ENCODE results near the gene MYL7. TPM values are rescaled to one million over a fixed set of nuclear protein-coding genes. Genes with fewer than 3 reads are reported as not detected.

The MYL7 gene
- total RNA-seq, 1 experiment from 2014 or later, result 5.7 TPM

DNA sequence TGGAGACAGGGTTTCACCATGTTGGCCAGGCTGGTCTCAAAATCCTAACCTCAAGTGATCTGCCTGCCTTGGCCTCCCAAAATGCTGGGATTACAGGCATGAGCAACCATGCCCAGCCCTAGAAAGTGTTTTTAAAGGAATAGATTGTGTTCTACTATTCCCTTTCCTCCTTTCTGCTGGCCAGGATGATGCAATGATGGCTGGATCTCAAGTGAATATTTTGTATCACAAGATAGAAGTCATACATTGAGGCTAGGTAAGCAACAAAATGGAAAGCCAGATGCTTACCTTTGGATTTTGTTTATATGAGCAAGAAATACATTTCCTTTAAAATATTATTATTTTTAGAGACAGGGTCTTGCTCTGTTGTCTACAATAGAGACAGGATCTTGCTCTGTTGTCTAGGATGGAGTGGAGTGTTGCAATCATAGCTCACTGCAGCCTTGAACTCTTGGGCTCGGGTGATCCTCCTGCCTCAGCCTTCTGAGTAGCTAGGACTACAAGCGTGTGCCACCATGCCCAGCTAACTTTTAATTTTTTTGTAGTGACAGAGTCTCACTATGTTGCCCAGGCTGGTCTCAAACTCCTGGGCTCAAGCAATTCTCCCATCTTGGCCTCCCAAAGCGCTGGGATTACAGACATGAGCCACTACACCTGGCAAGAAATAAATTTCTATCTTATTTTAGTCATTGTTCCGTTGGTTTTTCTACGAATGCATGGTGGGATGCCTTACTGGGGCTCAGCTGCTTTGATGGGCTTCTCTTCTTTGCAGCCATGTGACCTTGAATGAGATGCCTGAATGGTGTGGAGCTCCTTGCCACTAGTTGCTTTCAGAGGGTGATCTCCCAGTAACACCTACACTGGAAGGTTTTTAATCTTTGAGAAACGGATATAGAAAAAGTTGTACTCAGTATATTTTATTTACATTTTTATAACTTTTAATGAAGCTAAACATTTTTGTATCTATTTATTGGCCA, 42.8 kb downstream of the MYL7 start:
- no peaks in the 10 kb centered on the region; the same call in 1 of the 2 replicates for H3K27me3 ChIP-seq (ENCODE audit: insufficient read depth, low read length)
- DNase-seq, result no peak
- H4K8ac ChIP-seq (replicated peaks; ENCODE audit: insufficient read length, low read depth, low read length), result no peak overlapping the region
- Mint-ChIP-seq H3K9me3 (no peaks in the 10 kb centered on the region; a peak in 1 of 5 replicates), H3K4me1 (peaks cover 1 to 8% of the 10 kb centered on the region in 2 experiments), H3K4me3 (no peak overlapping the region), H3K36me3 (ENCODE audit: insufficient read depth in 1 of 3, low read depth in 3 of 3) (no peaks in the 10 kb centered on the region), H3K27me3 (ENCODE audit: low read depth) (peaks cover 26% of the 10 kb centered on the region), H3K27ac (no peak overlapping the region)
- no peak overlapping the region for H2AFZ ChIP-seq (ENCODE audit: low read length)
- no peak overlapping the region for H2BK12ac ChIP-seq (ENCODE audit: insufficient read length, low read depth, low read length)
- H3K27ac ChIP-seq (ENCODE audit: insufficient read length, low read depth, low read length), result no peak overlapping the region
- no peak overlapping the region for H2BK15ac ChIP-seq (ENCODE audit: low read depth, low read length)
- H3K4me1 ChIP-seq (ENCODE audit: insufficient read depth, low read length), result no peaks in the 10 kb centered on the region
- no peak overlapping the region for H4K5ac ChIP-seq (ENCODE audit: insufficient read length, low read depth, low read length)
- no peaks in the 10 kb centered on the region for H4K20me1 ChIP-seq (ENCODE audit: control insufficient read depth, insufficient read depth, insufficient read length)
- H2AK5ac ChIP-seq (ENCODE audit: insufficient read length, low read length), result no peak overlapping the region
- no peak overlapping the region for H3T11ph ChIP-seq (ENCODE audit: low read length)
- H3K4ac ChIP-seq (ENCODE audit: low read depth, low read length), result no peak overlapping the region
- H2BK5ac ChIP-seq (ENCODE audit: insufficient read length, low read length), result no peak overlapping the region
- H3K9me3 ChIP-seq (ENCODE audit: control insufficient read depth, low read depth, low read length), result no peaks in the 10 kb centered on the region
- no peak overlapping the region for H2BK20ac ChIP-seq (ENCODE audit: low read depth, low read length, poor library complexity, severe bottlenecking)
- H3K9ac ChIP-seq (ENCODE audit: extremely low read depth, insufficient read length, low read length), result no peak overlapping the region
- TF ChIP-seq, protein P1, sequence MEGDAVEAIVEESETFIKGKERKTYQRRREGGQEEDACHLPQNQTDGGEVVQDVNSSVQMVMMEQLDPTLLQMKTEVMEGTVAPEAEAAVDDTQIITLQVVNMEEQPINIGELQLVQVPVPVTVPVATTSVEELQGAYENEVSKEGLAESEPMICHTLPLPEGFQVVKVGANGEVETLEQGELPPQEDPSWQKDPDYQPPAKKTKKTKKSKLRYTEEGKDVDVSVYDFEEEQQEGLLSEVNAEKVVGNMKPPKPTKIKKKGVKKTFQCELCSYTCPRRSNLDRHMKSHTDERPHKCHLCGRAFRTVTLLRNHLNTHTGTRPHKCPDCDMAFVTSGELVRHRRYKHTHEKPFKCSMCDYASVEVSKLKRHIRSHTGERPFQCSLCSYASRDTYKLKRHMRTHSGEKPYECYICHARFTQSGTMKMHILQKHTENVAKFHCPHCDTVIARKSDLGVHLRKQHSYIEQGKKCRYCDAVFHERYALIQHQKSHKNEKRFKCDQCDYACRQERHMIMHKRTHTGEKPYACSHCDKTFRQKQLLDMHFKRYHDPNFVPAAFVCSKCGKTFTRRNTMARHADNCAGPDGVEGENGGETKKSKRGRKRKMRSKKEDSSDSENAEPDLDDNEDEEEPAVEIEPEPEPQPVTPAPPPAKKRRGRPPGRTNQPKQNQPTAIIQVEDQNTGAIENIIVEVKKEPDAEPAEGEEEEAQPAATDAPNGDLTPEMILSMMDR (conservative IDR thresholded peaks at IDR 0.05), result no peak
- H3K18ac ChIP-seq (ENCODE audit: insufficient read length, low read depth, low read length), result no peak overlapping the region
- no peak overlapping the region for H3K14ac ChIP-seq (ENCODE audit: insufficient read depth, low read length)
- H3K23me2 ChIP-seq (ENCODE audit: insufficient read length, low read depth, low read length, poor library complexity, severe bottlenecking), result no peaks in the 10 kb centered on the region
- WGBS (ENCODE audit: extremely low coverage, insufficient read length, low lambda C conversion rate), result no CpG with 5 or more reads among the region's 6 CpGs
- H3K23ac ChIP-seq (ENCODE audit: insufficient read length, low read depth, low read length), result no peak overlapping the region
- no peak overlapping the region for H3K4me2 ChIP-seq (ENCODE audit: insufficient read depth, insufficient read length, low read length)
- no peaks in the 10 kb centered on the region for H3K79me2 ChIP-seq (ENCODE audit: insufficient read depth, low read length)
- no peak overlapping the region for H3K56ac ChIP-seq (ENCODE audit: insufficient read length, low read depth, low read length)
- H4K91ac ChIP-seq (ENCODE audit: insufficient read length, low read depth, low read length), result no peak overlapping the region
- H2BK120ac ChIP-seq (ENCODE audit: low read depth, low read length, poor library complexity, severe bottlenecking), result no peak overlapping the region
- H3K79me1 ChIP-seq (ENCODE audit: insufficient read depth, low read depth, low read length, poor library complexity, severe bottlenecking), result no peaks in the 10 kb centered on the region

Measured in H9 (cell line).